PFSK-1 (cell line): ENCODE measurements around the gene RMI2.

Experiments
- FOXP2 ChIP-seq: optimal IDR thresholded peaks from 2 replicates; pipeline ENCODE3; 2011; ENCODE audit warnings: borderline replicate concordance, control low read depth, inconsistent platforms; ENCODE audit not compliant: insufficient read depth; ENCODE audit errors: extremely low read length, extremely low read depth
- POLR2AphosphoS5 ChIP-seq: IDR thresholded peaks from 2 replicates; pipeline ENCODE4 v1.6.1; 2012; ENCODE audit warnings: low read depth, mild to moderate bottlenecking, control low read depth, low read length, moderate library complexity
- REST ChIP-seq, 2 experiments: IDR thresholded peaks; 2 replicates each; pipeline versions ENCODE4 v1.6.1 to v1.8.0; 2011 to 2012; ENCODE audit warnings: low read depth in 2 of 2, low read length in 2 of 2, control low read depth in 1 of 2, inconsistent platforms in 1 of 2, mild to moderate bottlenecking in 1 of 2, moderate library complexity in 1 of 2; ENCODE audit not compliant: insufficient read depth in 1 of 2
- SIN3A ChIP-seq: IDR thresholded peaks from 2 replicates; pipeline ENCODE4 v1.6.1; 2012; ENCODE audit warnings: mild to moderate bottlenecking, low read length, moderate library complexity, borderline replicate concordance; ENCODE audit not compliant: insufficient read depth
- TAF1 ChIP-seq: IDR thresholded peaks from 2 replicates; pipeline ENCODE4 v1.6.1; 2012; ENCODE audit warnings: low read length, control low read depth, borderline replicate concordance; ENCODE audit not compliant: insufficient read depth

RMI2 gene

DNA sequence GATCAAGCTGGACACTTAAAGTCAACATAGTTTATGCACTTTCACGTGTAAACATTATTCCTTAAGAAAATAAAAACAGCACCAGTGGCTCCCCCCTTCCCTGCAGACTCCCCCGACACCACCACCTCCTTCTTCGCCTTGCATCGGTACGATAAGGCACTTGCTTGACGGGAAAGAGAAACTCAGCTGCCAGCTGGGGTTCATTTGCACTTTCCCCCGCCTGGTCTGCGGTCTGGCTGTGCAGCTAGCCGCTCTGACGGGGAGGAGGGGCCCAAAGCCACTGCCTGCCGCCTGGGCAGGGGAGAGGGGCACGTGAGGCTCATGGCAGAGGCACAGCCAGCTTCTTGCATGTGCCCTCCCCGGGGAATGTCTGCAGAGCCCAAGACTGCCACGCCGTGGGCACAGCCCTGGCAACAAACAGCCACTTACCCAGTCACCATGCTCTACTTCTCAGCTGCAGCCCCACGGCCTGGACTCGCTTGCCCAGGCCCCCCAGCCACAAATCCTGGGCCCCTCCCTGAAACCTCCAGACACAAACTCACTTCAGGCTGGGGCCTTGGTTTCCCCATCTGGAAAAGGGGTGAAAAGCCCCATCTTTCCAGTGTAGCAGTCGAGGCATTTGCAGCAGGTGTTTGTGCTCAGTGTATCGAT lies 47.6 kb upstream of the RMI2 start:
- TF ChIP-seq FOXP2 (peak; percentile 37), REST (IDR thresholded peaks at IDR 0.05; ENCODE audit: insufficient read depth in 1 of 2, low read depth in 2 of 2, low read length in 2 of 2) (no peak), POLR2AphosphoS5 (no peak)

GRCh38 chr16:11298143-11298900 lies 46.9 kb upstream of the RMI2 start:
- TF ChIP-seq POLR2AphosphoS5 (no peak), TAF1 (no peak), FOXP2 (no peak), SIN3A (no peak), REST (IDR thresholded peaks at IDR 0.05; ENCODE audit: insufficient read depth in 1 of 2, low read depth in 2 of 2, low read length in 2 of 2) (no peak)

GRCh38 chr16:11299865-11300559 lies 45.2 kb upstream of the RMI2 start:
- TF ChIP-seq TAF1 (no peak), POLR2AphosphoS5 (no peak), REST (IDR thresholded peaks at IDR 0.05; ENCODE audit: insufficient read depth in 1 of 2, low read depth in 2 of 2, low read length in 2 of 2) (no peak)

GRCh38 chr16:11300560-11300892 lies 44.7 kb upstream of the RMI2 start:
- TF ChIP-seq FOXP2: no peak
- TF ChIP-seq SIN3A: no peak
- no peak for TF ChIP-seq TAF1
- no peak for TF ChIP-seq POLR2AphosphoS5
- TF ChIP-seq REST (IDR thresholded peaks at IDR 0.05; ENCODE audit: insufficient read depth in 1 of 2, low read depth in 2 of 2, low read length in 2 of 2): no peak
